ENCODE data around the gene RIMBP2. TPM values are rescaled to one million over a fixed set of nuclear protein-coding genes. Genes with fewer than 3 reads are reported as not detected.

The RIMBP2 gene
- total RNA-seq, 1 experiment from 2014 or later: not detected

- no TSS peak for BruUV-seq (replicated peaks)
- DNase-seq (ENCODE audit: unreplicated experiment): no peak
- Mint-ChIP-seq H3K36me3 (ENCODE audit: insufficient read depth, unreplicated experiment) (no peaks in the 10 kb centered on the region), H3K4me1 (ENCODE audit: insufficient read depth, unreplicated experiment) (no peaks in the 10 kb centered on the region), H3K9me3 (ENCODE audit: unreplicated experiment) (no peaks in the 10 kb centered on the region), H3K27me3 (ENCODE audit: insufficient read depth, unreplicated experiment) (peaks cover 16% of the 10 kb centered on the region), H3K27ac (ENCODE audit: low read depth, unreplicated experiment) (no peak overlapping the region), H3K4me3 (ENCODE audit: unreplicated experiment) (no peak overlapping the region)
- CTCF ChIA-PET: no interaction called here
- intact Hi-C loops (cut with micrococcal nuclease): no loop called here
- TF ChIP-seq, protein P1, sequence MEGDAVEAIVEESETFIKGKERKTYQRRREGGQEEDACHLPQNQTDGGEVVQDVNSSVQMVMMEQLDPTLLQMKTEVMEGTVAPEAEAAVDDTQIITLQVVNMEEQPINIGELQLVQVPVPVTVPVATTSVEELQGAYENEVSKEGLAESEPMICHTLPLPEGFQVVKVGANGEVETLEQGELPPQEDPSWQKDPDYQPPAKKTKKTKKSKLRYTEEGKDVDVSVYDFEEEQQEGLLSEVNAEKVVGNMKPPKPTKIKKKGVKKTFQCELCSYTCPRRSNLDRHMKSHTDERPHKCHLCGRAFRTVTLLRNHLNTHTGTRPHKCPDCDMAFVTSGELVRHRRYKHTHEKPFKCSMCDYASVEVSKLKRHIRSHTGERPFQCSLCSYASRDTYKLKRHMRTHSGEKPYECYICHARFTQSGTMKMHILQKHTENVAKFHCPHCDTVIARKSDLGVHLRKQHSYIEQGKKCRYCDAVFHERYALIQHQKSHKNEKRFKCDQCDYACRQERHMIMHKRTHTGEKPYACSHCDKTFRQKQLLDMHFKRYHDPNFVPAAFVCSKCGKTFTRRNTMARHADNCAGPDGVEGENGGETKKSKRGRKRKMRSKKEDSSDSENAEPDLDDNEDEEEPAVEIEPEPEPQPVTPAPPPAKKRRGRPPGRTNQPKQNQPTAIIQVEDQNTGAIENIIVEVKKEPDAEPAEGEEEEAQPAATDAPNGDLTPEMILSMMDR (IDR thresholded peaks at IDR 0.05; ENCODE audit: unreplicated experiment): no peak
- POLR2A ChIA-PET: no interaction called here
Observed at GRCh38 chr12:130609966-130610365, 106.1 kb downstream of the RIMBP2 start.

- no peaks in the 10 kb centered on the region for H3K4me1 Mint-ChIP-seq (ENCODE audit: insufficient read depth, unreplicated experiment)
- H3K9me3 Mint-ChIP-seq (ENCODE audit: unreplicated experiment): no peaks in the 10 kb centered on the region
- ChIA-PET POLR2A (no interaction called here), CTCF (no interaction called here)
- no TSS peak for BruUV-seq (replicated peaks)
- peaks cover 16% of the 10 kb centered on the region for H3K27me3 Mint-ChIP-seq (ENCODE audit: insufficient read depth, unreplicated experiment)
- DNase-seq (ENCODE audit: unreplicated experiment): no peak
- H3K27ac Mint-ChIP-seq (ENCODE audit: low read depth, unreplicated experiment): no peak overlapping the region
- intact Hi-C loops (cut with micrococcal nuclease): no loop called here
- TF ChIP-seq, protein P1 (IDR thresholded peaks at IDR 0.05; ENCODE audit: unreplicated experiment): no peak
- H3K4me3 Mint-ChIP-seq (ENCODE audit: unreplicated experiment): no peak overlapping the region
- no peaks in the 10 kb centered on the region for H3K36me3 Mint-ChIP-seq (ENCODE audit: insufficient read depth, unreplicated experiment)
Observed at GRCh38 chr12:130608831-130609230, 107.3 kb downstream of the RIMBP2 start.

DNA sequence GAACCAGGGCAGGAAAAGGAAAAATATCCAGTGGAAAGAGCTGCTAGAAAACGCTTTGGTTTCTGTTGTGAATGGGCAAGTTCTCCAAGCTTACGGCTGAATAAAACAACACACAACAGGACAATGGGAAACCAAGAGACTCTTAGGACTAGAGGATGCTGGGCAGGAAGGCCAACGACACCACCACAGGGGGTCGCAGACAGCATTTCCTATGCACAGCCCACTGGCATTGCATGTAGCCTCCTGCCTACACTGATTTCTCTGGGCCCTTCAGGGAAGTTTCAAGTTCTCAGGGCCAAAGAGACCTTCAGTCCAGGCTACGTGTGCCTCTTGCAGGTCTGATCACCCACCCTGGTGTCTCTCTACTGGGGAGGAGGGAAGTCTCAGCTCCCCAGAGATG is 108.0 kb downstream of the RIMBP2 start:
- Mint-ChIP-seq H3K36me3 (ENCODE audit: insufficient read depth, unreplicated experiment) (no peaks in the 10 kb centered on the region), H3K9me3 (ENCODE audit: unreplicated experiment) (no peaks in the 10 kb centered on the region), H3K4me1 (ENCODE audit: insufficient read depth, unreplicated experiment) (no peaks in the 10 kb centered on the region), H3K27ac (ENCODE audit: low read depth, unreplicated experiment) (no peak overlapping the region), H3K4me3 (ENCODE audit: unreplicated experiment) (no peak overlapping the region), H3K27me3 (ENCODE audit: insufficient read depth, unreplicated experiment) (peaks cover 16% of the 10 kb centered on the region)
- intact Hi-C loops (cut with micrococcal nuclease): no loop called here
- no peak for DNase-seq (ENCODE audit: unreplicated experiment)
- no TSS peak for BruUV-seq (replicated peaks)
- POLR2A ChIA-PET: no interaction called here
- TF ChIP-seq, protein P1 (IDR thresholded peaks at IDR 0.05; ENCODE audit: unreplicated experiment): no peak
- CTCF ChIA-PET: interaction anchor here (0.6 kb wide), 1 partner anchor 1512 kb away, joined by 3 read pairs; no protein-coding TSS in a partner anchor

- H3K4me1 Mint-ChIP-seq (ENCODE audit: insufficient read depth, unreplicated experiment): no peaks in the 10 kb centered on the region
- TF ChIP-seq, protein P1 (IDR thresholded peaks at IDR 0.05; ENCODE audit: unreplicated experiment): no peak
- H3K4me3 Mint-ChIP-seq (ENCODE audit: unreplicated experiment): no peak overlapping the region
- BruUV-seq (replicated peaks): no TSS peak
- CTCF ChIA-PET: interaction anchor here (1.0 kb wide), 1 partner anchor 155 kb away, joined by 3 read pairs; no protein-coding TSS in a partner anchor
- intact Hi-C loops (cut with micrococcal nuclease): no loop called here
- peaks cover 16% of the 10 kb centered on the region for H3K27me3 Mint-ChIP-seq (ENCODE audit: insufficient read depth, unreplicated experiment)
- no peaks in the 10 kb centered on the region for H3K36me3 Mint-ChIP-seq (ENCODE audit: insufficient read depth, unreplicated experiment)
- no peaks in the 10 kb centered on the region for H3K9me3 Mint-ChIP-seq (ENCODE audit: unreplicated experiment)
- no peak overlapping the region for H3K27ac Mint-ChIP-seq (ENCODE audit: low read depth, unreplicated experiment)
- no peak for DNase-seq (ENCODE audit: unreplicated experiment)
- POLR2A ChIA-PET: no interaction called here
Observed at GRCh38 chr12:130606231-130606630, 109.9 kb downstream of the RIMBP2 start.

Data from MCF 10A (cell line).